ENCODE data around the gene GBP7.
A peak's percentile ranks its signal among the peaks of the same experiment; 100 is the strongest.
"Not testable (repeated sequence)": the region's sequence is repeated elsewhere in the genome, so short reads cannot be mapped to it uniquely, and the experiment has no call there.

GBP7 gene

DNA sequence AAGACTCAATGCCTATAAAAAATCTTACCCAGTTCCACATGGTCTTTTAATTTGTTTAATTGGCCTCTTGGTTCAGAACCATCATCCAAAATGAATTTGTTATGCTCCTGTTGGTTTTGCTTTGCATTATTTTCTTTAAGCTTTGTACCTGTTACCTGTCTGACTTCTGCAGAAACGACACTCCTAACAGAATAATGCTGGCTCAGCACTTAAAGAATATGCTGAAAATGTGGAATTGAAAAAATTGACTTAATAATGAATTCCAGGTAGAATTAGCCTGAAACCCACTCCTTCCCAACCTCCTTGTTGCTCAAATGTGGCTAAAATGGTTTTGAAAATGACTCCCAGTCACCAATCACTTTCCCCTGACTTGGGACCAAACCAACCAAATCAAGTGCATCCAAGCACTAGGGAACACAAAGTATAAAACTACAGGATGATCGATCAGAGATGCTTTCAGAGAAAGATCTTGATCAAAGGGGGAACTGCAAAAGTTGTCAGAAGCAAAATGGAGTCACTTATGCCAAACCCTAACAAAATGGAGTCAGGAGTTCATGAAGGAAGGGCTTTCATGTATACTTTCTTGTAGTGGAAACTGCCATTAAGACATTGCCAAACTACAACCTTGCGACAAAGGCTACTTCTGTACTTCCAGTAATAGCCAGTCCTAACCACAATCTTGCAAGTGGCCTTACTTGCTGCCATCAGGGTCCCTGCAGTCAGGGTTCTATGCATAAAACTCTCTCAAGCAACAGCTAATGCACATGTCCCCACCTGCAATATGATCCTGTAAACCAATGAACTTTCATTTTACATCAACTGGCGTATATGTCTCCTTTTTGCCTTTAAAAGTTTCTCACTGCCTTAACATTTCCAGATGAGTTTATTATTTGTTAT lies 5.4 kb downstream of the GBP7 start:
- no peak for DNase-seq (ENCODE audit: low spot score)

DNA sequence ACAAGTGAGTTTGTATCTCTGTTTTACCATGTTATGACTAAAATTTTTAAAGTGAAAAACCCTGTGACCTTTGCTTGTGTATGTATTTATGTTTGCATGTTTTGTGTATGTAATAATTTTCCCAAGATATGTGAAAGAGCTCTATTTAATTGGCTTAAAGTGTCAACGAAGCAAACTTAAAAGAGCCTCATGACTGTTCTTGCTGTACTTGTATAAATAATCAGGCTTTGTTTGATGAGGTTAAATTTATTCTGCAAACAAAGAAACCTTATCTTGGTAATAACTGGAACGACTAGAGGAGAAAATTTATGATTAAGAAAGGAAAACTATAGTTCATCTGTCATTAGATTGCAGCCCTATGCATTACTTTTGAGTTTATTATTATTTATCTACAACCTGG lies 6.6 kb downstream of the GBP7 start:
- DNase-seq (ENCODE audit: low spot score), result no peak

DNA sequence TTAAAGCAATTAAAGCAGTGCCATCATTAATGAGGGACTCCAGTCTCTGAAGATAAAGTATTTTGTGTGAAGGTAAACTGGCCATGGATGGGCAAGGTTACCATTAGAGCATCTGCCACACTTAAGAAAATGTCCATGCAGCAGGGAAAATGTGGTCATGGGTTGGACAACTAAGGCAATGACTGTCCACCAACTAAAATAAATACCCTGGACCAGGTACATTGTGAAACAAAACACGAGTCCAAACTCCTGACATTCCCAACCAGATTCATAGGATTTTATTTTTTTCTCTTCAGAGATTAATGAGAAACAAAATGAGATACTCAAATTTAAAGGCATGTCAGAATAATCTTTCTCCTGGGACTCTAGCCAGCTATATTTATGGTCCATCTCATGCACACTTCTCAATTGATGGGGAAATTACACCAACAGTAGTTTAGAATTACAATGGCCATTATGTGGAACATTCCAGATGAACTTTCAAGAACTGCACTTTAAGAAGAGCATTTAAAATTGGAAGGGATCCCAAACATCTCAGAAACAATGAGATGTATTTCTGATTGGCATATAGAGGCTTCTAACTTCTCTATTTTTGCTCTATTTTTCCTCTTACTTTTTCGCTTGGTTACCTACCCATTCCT lies 8.1 kb downstream of the GBP7 start:
- DNase-seq (ENCODE audit: low spot score), result no peak

DNA sequence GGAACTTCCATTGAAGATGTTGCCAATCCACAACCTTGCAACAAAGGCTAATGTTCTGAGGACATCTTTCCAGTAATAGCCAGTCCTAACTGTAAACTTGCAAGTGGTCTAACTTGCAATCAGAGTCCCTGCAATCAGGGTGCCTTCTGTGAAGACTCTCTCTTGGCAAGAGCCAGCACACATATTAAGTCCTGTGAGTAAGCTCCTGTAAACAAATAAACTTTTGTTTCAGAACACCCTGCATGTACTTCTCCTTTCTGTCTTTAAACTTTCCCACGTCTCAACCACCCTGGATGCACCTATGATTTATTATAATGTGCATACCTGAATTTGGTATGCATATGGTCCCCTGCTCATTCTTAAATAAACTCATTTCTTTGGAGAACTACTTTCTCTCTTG lies 9.1 kb downstream of the GBP7 start:
- DNase-seq (ENCODE audit: low spot score), result no peak

DNA sequence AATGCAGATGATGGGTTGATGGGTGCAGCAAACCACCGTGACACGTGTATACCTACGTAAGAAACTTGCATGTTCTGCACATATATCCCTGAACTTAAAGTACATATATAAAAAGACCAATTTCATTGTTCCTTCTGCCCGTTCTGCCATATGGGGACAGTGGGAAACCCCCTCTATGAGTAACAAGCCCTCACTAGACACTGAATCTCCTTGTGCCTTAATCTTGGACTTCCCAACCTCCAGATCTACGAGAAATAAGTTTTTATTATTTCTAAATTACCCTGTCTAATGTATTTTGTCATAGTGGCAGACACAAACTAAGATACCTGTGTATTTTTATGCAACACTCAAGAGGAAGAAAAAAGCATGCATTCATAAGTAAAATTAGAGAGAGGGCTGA lies 10.0 kb downstream of the GBP7 start:
- no peak for DNase-seq (ENCODE audit: low spot score)

DNA sequence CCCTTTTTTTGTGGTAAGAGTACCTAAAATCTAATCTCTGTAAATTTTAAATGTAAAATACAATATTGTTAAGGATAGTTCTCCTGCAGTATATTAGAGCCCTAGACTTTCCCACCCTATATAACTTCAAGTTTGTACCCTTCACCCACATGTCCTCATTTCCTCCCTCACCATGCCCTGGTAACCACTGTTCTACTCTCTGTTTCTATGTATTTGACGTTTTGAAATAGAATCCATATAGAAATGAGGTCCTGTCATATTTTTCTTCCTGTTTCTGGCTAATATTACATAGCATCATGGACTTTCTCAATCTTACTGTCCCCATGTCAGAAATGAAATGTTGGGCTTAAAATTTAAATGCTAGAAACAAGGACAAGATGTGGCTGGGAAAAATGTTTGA lies 24.8 kb downstream of the GBP7 start:
- DNase-seq (ENCODE audit: low spot score), result no peak

DNA sequence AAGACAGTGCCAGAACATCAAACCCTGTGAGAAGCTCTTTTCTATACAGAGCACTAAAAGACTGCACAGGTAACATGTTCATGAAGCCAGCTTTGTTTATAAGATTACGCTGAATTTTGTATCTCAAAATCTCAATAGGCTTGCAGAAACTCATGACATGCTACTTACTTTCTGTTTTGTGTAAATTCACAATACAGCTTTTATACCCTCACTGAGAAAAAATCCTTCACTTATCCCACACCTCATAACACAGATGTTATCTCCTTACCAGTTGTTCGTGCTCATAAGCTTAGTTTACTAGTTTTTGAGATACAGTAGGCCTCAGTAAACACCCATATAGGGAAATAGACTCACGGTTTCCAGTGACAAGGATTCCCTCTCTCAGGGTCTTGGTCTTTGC lies 25.8 kb downstream of the GBP7 start:
- no peak for DNase-seq (ENCODE audit: low spot score)

DNA sequence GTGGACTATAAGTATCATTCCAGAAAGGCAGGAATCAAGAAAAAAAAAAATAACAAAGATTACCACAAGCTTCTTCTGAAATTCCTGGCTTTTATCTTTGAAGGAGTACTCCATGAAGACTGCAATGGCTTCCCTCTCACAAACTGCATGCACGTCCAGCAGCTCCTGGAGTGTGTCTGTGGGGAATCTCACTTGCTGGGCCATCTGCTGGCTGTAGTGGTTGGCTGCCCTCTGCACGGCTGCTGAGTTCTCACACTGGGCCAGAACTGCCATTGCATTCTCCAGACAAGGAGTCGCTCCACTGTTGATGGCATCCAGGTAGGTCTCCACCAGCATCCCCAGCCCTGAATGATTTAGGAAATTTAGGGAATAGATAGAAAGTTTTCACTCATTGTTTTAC lies 26.6 kb downstream of the GBP7 start:
- peak; percentile 53 for DNase-seq (ENCODE audit: low spot score)

DNA sequence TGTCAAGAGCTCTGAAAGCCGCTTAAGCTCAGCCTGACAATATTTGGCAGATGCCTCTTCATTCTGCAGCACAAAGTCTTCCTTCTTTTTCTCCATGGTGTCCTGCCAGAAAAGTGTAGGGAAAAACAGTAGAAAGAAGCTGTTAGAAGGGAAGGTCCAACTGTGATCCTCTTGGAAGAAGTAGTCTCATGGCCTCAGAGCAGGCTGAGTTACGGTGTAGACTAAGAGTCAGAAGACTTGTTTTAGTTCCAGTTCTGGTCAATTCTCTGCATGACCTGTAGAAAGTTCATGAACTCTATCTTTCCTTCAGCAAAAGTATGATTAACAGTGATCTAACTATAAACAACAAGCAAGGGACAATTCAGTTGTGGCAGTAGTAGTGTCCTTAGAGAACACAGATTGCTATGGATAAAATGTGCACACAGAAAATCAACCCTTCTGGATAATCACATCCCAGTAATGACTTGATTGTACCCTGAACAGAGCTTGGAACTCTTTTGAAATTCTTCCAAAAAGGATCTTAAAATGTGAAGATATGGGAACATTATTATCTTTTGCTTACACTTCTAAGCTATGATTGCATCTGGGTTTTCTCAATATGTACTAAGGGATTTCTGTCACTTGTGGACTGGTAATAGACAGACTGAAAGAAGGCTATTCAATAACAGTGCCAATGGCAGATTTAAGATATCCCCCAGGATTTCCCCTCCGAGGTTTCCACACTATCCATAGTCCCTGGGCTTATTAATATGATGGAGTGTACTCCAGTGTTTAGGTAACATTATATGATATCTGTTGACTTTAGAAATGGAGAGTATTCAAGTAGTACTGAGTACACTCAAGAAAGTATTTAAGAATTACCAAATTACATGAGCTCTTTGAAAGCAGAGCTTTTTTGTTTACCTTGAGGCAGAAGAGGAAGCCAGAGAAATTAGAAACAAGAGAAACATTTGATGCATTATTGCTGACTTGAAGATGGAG lies 27.8 kb downstream of the GBP7 start:
- DNase-seq (ENCODE audit: low spot score), result no peak

DNA sequence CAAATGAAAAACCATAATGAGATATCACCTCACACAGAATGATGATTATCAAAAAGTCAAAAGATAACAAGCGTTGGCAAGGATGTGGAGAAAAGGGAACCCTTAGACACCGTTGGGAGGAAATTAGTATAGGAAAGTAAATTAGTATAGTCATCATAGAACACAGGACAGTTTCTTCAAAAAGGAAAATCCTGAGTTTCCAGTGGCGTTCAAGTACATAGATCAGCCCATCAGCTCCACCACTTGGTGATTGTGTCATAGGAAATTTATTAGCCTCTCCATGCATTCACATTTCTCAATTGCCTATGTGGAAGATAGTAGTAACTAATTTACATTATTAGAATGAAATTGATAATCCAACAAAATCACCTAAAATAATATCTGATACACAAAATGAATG lies 29.1 kb downstream of the GBP7 start:
- no peak for DNase-seq (ENCODE audit: low spot score)

DNA sequence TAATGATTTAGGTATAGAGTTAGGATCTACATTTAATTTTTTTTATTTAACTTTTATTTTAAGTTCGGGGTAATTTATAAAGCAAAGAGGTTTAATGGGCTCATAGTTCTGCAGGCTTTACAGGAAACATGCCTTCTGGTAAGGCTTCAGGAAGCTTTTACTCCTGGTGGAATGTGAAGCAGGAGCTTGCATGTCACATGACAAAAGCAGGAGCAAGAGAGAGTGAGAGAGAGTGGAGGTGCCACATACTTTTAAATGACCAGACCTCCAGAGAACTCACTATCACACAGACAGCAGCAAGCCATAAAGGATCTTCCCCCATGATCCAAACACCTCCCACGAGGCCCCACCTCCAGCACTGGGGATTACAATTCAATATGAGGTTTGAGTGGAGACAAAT lies 32.3 kb downstream of the GBP7 start:
- DNase-seq (ENCODE audit: low spot score), result no peak

DNA sequence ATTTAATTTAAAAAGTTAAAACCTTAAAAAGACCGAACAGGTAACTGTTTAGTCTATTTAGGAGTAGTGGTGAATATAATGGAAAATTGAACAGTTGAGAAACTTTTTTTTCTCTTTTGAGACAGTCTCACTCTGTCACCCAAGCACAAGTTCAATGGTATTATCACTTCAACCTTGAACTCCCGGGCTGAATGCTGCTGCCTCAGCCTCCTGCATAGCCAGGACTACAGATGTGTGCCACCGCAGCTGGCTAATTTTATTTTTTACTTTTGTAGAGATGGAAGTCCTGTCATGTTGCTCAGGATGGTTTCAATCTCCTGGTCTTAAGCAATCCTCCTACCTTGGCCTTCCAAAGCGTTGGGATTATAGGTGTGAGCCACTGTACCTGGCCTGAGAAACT lies 33.6 kb downstream of the GBP7 start:
- DNase-seq (ENCODE audit: low spot score), result no peak

DNA sequence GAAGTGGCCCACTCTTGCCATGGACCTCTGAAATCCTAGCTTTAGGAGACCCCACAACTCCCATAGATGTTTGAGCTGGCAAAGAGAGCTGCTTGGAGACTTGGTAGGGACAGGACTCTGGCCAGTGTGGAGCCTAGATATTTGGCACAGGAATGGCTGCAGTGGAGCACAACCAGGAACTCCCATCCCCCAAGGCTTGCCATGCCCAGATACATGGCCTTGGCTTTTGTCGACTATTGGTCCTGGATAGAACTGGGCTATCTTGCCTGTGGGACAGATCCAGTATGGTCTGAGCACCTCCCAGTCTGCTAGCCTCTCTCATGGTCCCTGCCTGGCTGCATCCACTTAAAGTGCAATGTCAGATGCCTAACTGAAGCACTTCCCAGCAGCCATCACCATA lies 42.1 kb downstream of the GBP7 start:
- DNase-seq (ENCODE audit: low spot score), result no peak

DNA sequence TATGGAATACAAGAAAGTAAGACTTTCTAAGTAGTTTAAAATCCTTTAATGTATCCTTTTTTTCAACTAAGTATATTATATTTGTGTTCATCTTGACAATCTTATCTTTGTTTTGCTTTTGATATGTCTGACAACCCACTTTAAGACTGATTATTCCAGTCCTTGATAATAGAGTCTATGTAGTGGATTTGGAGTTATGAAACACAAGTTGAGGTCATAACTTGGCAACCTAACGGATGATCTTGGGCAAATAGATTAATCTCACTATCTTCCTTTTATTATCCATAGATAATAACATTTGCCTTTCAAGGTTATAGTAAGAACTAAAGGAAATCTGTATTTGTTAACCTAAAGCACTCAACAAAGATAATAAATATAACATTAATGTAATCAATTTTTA lies 45.1 kb downstream of the GBP7 start:
- DNase-seq (ENCODE audit: low spot score), result no peak

DNA sequence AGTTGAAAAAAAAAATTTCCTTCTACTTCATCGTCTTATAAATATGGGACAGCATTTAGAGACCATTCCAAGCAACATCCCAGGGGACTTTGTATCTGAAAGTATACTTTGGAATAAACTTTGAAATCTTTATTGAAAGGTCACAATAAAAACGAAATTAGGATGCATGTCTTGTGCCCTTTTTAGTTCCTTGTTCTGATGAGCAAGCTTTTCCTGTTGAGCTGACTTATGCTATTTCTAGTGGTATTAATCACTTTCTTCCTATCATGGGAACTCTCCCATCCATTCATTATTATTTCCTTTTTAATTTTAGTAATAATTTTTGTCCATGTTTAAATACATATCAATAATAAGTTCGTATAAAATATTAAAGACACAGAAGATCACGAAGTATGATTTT lies 45.9 kb downstream of the GBP7 start:
- no peak for DNase-seq (ENCODE audit: low spot score)

DNA sequence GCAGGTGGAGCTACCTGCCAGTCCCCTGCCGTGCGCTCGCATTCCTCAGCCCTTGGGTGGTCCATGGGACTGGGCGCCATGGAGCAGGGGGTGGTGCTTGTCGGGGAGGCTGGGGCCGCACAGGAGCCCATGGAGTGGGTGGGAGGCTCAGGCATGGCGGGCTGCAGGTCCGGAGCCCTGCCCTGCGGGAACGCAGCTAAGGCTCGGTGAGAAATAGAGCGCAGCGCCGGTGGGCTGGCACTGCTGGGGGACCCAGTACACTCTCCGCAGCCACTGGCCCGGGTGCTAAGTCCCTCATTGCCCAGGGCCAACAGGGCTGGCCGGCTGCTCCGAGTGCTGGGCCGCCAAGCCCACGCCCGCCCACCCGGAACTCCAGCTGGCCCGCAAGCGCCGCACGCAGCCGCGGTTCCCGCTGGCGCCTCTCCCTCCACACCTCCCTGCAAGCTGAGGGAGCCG lies 47.8 kb downstream of the GBP7 start:
- not testable (repeated sequence) for DNase-seq (ENCODE audit: low spot score)

DNA sequence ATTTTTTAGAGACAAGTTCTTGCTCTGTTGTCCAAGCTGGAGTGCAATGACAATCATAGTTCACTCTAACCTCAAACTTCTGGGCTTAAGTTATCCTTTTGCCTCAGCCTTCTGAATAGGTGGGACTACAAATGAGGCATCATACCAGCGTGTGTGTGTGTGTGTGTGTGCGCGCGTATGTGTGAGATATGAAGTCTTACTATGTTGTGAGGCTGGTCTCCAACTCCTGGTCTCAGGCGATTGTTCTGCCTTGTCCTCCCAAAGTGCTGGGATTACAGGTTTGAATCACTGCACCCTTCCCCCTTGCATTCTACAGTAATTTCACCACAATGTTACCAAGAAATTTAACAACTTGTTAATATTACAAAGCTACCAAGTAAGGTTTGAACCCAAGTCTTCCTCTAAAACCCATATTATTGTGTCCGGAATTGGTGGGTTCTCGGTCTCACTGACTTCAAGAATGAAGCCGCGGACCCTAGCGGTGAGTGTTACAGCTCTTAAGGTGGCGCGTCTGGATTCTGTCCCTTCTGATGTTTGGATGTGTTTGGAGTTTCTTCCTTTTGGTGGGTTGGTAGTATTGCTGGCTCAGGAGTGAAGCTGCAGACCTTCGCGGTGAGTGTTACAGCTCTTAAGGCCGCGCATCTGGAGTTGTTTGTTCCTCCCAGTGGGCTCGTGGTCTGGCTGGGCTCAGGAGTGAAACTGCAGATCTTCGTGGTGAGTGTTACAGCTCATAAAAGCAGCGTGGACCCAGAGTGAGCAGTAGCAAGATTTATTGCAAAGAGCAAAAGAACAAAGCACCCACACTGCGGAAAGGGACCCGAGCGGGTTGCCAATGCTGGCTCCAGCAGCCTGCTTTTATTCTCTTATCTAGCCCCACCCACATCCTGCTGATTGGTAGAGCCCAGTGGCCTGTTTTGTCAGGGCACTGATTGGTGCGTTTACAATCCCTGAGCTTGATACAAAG lies 48.9 kb downstream of the GBP7 start:
- not testable (repeated sequence) for DNase-seq (ENCODE audit: low spot score)

DNA sequence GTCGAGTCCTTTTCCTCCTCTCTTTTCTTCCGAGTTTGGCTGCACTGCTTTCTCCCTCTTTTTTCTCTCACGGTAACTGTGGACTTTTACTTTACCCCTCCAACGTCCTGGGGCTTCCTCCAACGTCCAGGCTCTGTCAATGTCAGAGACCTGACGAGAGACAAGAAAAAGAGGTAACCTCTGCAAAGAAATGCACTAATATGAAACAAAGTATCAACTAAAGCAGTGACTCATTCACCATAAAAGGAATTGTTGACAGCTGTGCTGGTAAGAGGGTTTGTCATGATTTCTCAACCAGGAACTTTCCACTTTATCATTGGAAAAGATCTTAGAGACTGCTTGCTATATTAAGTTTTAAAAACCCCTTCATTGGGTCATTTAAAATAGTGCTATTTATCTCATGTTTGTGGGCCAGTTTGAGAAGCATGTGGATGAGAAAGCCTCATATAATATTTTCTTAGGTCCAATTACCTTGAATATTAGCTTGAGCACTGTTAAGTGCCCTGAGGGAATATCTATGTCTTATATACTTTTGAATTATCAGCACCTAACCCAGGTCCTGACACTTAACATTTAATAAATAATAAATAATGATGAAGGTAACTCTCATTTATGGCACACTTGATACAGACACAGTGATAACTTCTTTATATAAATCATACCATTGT lies 49.8 kb downstream of the GBP7 start, which contains the start of gene GBP2:
TSS of gene GBP2 (minus strand) at position 202 of the 668 bp plus-strand sequence. CDS start 4,148 bp downstream, outside the sequence.
- DNase-seq (ENCODE audit: low spot score), result peak; percentile 65

DNA sequence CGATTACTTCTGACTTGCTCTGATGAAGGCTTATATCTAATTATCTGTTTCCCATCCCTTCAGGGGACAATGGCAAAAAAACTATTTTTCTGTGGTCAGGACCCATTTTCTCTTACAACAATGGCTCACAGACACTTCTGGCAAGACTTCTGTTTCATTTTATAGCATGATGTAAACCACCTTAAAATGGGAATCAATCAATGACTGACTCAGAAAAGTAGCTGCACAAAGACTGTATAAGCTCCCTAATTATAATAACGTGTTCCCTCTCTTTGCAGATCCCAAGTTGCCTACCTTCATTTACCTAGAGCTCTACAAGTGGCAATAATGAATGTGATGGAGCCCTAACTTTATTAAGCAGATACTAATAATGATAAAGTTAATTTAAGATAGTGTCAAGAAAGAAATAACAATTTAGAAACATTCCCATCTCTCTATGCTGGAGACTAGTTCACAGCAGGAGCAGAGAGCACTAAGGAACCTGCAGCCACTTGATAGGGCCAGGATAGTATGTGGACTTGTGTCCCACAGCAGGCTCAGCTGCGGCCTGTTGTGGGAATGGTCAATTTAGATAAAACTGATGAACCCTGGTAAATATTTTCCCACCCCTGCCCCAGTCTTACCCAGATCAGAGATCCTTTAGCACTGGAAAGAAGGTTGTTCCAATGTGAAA lies 50.4 kb downstream of the GBP7 start:
- peak; percentile 21 for DNase-seq (ENCODE audit: low spot score)

DNA sequence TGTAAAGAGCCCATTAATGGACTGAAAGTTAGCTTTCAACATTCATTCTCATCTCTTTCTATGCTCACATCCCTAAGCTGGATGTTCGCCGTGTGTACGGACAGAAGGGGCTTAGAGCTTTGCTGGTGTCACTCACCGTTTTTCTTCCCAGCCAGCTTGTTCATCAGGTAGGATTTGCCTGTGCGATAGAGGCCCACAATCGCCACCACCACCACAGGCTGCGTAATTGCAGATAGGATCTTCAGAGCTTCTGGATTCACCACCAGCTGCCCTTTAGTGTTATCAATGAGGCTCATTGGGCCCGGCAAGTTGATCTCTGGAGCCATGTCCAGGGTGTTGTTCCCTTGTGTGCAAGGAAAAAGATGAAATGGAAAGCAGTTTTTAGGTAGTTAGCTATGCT lies 54.2 kb downstream of the GBP7 start:
- DNase-seq (ENCODE audit: low spot score), result no peak

Measured in Ammon's horn (tissue), 1 donor.